NOMO-1 treated with DMSO at 0.1 percent for 48 hours (cell line): ENCODE results near the gene ST6GAL1.
"Not testable (repeated sequence)": the region's sequence is repeated elsewhere in the genome, so short reads cannot be mapped to it uniquely, and the experiment has no call there.

Source experiments
- DNase-seq: peaks from one replicate; lab custom pipeline; 2025; ENCODE audit not compliant: unreplicated experiment; lab: John Stamatoyannopoulos, UW

ST6GAL1 gene

DNA sequence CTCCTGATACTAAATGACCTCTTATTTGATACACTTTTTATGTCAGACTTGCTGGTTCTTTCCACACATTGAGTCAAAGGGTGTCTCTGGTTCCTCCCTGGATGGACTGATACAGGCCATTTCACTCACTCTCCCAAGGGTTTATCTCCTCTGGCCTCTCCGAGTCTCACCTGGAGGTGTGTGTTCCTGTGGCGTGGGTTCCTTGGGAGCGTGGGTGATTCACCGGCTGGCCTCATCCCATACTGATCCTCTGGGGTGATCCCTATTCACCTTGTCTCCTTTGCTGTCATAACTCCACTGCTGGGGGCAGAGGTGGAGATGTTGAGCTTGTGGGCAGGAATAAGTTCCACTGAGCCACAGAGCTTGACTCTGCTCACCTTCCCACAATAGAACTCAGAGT is 61.1 kb downstream of the ST6GAL1 start:
- DNase-seq, result no peak

DNA sequence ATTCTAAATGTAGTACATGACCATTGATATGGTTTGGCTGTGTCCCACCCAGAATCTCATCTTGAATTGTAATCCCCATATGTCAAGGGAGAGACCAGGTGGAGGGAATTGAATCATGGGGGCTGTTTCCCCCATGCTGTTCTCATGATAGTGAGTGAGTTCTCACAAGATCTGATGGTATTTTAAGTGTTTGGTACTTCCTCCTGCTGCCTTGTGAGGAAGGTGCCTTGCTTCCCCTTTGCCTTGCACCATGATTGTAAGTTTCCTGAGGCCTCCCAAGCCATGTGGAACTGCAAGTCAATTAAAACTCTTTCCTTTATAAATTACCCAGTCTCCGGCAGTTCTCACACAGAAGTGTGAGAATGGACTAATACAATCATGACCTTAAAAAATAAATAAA is 61.8 kb downstream of the ST6GAL1 start:
- peak; percentile 40 for DNase-seq

DNA sequence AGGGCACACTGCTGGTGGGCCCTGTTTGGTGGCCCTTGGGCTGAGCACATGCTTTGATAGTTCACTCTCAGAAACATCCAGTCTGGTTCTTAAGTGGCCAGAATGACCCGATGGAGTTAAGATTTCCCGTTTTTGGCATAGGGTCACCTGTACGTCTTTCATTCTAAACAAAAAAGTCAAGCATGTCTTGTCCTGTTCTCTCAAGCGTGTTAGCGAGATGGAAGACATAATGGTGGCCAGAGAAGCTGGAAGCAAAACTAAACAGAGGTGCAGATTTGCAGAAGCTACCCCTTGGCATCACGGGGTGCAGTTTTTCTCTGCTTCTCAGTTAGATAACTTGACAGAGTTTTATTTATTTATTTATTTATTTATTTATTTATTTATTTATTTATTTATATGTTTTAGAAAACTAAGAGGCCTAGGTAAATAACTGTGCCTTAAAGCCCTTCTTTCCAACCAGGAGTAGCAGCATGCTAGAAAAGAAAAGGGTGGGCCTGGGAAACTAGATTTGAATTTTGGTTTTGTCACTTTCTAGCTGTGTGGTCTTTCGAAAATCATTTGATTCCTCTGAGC is 63.0 kb downstream of the ST6GAL1 start:
- no peak for DNase-seq

DNA sequence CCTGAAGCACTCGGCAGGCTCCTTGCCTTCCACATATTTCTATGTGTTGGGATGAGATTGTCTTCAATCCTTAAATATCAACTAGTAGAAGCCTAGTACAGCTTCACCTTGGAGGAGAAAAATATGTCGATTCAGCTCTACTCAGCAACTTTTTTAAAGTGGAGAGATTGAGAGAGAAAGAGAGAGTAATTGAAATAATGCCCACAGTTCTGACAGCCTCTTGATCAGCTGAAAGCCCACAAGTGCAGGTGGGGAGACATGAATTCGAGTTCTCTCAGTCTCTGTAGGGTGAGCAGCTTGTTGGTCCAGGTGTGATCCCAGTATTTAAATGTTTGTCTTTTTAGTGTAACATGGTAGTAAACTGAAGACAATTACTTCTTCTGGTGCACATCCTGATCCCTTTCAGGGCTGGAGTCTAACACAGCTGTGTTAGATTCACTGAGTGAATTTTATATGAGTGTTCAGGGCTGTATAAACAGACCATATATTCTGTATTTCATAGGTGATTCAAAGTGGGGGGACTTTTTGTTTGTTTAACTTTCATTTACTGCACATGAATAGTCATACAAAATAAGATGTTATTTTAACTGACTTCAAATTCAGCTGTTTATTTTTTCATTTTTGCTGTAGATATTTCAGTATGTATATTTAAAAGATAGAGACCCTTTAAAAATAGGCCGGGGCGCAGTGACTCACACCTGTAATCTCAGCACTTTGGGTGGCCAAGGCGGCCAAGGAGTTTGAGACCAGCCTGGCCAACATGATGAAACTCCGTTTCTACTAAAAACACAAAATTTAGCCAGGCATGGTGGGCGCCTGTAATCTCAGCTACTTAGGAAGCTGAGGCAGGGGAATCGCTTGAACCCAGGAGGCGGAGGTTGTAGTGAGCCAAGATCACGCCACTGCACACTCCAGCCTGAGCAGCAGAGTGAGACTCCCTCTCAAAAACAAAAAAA is 64.0 kb downstream of the ST6GAL1 start:
- no peak for DNase-seq

DNA sequence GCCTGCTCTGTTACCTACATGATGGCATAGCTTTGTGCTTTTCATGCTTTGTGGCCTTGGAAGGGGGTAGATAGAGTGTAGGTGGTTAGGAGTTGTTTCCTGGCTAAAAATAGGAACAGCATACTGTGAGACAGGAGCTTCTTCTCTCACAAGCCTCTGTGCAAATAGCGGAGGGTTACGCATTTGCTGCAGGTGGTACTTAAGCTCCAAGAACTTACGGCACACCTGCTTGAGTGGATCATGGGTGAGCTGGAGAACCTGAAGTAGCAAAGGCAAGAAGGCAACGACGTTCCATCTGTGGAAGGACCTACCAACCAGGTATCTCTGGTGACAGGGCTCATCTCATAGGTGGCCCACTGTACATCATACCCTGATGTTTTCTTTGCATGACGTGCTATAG is 66.0 kb downstream of the ST6GAL1 start:
- no peak for DNase-seq

DNA sequence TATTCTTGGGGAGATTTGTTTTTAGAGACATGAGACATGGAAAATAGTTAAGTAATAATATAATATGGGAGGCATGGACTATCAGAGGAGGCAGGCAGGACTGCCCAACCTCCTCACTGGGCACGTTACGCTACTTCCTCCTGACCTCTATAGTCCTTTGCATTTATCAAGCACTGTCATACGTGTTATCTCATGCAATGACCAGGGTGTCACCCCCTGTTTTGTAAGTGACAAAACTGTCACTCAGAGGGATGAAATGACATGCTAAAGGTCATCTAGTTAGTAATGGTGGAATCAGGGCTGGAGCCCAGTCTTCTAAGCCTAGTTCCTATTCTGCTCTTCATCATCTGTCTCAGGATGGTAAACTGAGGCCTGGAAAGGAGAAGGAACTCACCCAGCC is 66.7 kb downstream of the ST6GAL1 start:
- no peak for DNase-seq

DNA sequence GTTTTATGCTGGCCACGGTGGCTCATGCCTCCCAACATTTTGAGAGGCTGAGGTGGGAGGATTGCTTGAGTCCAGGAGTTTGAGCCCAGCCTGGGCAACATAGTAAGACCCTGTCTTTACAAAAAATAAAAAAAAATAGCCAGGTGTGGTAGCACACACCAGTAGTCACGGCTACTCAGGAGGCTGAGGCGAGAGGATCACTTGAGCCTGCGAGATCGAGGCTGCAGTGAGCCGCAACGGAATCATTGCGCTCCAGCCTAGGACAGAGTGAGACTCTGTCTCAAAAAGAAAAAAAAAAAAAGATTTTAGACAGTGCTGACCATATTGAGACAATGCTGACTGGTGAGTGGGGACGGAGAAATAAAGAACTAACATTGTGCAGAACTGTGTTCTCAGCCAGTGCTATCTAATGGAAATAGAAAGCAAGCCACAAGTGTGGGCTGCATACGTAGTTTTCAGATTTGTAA is 67.2 kb downstream of the ST6GAL1 start:
- DNase-seq, result no peak

DNA sequence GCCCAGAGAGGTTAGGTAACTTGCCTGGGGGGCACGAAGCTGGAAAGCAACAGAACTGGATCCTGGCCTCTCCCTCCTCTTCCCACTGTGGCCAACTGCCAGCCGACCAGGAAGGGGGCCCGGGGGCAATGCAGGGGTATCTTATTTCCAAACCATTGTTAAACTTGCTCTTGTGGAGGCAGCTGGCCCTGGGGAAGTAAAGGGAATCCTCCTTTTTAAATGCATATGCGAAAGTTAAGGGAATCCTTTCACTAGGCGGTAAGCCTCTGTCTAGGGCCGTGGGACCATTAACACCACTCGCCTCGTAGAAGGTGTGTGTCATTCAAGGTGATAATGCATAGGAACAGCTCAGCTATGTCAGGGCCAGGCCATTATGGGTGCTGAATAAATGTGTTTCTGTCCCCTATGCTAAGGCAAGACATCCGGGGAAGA is 68.6 kb downstream of the ST6GAL1 start:
- no peak for DNase-seq

DNA sequence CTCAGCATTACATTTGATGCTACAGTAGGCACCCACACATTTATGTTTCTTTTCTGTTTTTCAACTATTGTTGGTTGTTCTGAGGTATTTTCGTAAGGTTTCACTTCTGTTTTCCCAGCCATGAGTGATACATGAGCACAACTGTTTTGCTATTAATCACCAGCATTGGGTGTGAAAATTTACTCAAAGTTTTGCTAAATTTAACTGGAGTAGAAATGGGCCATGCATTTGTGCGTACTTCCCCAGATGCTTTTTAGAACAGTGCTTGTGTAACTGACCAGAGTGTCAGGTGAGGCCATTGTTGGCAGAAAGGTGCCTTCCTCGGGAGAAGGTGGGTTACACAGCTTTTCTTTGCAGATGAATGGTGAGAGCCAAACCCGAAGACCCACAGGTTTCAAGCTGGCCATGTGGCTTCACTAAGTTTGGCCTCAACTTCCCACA is 70.4 kb downstream of the ST6GAL1 start:
- DNase-seq, result peak; percentile 80

DNA sequence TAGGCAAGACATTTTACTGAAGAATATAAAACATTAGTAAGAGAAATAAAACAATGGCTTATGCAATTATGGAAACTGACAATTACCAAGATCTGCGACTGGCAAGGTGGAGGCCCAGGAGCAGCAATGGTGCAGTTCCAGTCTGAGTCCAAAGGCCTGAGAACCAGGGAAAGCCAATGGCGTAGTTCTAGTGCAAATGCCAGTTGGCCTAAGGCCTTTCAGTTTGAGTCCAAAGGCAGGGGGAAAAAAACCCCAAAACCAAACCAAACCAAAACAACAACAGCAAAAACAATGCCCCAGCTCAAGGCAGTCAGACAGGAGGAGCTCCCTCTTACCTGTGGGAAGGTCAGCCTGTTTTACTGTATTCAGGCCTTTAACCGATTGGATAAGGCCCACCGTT is 72.6 kb downstream of the ST6GAL1 start:
- no peak for DNase-seq

DNA sequence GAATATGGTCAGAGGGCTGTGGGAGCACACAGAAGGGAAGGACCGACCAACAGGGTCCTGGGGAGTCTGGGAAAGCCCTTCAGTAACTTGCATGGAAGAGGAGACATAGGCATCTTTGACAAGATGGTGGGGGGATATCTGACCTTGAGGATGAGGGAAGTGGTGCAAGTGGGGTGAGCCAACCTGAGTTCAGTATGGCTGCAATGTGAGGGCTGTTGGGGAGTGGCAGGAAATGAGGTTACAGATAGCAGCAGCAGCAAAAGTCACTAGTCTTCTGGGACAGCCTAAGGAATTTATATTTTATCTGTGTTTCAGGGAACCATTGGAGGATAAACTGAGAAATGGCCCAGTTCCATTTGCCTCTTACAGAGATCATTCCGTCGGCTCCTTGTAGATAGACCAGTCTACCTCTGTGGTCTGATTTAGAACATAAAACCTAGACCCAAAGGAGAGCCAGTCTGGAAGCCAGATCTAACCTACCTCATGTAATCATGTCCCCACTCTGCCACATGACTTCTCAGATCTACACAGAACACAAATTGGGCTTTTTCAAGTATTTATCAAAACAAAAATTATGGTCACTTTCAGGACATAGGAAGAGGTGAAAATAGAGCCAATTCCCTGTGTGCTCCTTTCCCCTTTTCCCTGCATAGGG is 75.6 kb downstream of the ST6GAL1 start:
- DNase-seq, result peak; percentile 56

DNA sequence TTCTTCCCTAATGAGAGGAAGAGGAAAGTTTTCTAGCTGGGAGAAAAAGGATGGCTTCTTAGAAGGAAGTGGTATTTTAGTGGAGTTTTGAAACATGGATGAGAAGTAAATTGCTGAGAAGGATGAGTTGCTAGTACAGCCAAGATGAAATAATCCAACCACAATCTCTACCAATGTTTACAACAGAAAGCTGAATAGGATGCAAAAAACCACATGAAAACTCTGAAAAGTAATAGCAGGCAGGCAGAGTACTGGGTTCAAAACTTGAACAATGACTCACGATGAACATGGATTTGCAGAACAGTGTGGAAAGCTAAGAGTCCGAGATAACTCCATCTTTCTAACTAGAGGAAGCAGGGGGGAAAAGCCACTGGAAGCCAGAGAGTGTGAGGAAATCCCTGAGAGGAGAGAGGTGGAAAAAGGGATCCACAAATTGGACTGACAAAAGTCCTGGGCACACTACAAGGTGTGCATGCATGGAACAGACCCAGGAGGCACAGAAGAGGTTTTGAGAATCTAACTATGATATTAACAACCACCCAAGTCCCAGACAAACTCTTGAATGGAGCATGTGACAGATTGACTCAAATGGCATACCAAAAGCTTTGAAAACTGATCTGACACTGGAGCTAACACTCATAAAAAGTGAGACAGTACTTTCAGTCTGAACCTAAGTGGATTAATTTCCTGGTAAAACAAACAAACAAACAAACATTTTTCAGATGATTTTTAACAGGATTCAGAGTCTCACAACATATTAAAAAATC is 76.7 kb downstream of the ST6GAL1 start:
- DNase-seq, result peak; percentile 36

DNA sequence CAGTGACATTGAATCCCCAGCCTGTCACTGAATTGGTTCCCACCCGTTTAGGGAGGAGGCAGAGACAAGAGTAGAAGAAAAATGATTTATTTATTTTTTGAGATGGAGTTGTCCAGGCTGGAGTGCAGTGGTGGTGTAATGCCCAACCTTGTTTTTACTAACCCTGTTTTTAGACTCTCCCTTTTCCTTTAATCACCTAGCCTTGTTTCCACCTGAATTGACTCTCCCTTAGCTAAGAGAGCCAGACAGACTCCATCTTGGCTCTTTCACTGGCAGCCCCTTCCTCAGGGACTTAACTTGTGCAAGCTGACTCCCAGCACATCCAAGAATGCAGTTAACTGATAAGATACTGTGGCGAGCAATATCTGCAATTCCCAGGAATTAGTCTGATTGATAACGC is 80.1 kb downstream of the ST6GAL1 start:
- not testable (repeated sequence) for DNase-seq

DNA sequence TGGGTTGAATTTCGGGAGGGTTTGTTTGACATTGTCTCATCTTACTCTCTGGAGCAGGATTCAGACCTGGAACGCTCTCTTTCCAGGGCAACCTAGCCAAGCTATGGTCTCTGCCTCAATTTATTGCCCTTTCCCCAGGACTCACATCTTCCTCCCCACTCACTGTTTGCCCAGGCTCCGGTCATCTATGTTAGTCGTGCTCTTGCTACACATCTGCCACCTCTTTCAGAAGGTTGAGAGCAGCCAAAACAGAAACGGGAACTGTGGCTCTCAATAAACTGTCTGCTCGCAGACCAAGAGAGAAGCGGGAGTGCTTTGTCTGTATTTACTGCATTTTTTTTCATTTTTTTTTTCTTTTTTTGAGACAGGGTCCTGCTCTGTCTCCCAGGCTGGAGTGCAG is 81.6 kb downstream of the ST6GAL1 start:
- DNase-seq, result peak; percentile 96

DNA sequence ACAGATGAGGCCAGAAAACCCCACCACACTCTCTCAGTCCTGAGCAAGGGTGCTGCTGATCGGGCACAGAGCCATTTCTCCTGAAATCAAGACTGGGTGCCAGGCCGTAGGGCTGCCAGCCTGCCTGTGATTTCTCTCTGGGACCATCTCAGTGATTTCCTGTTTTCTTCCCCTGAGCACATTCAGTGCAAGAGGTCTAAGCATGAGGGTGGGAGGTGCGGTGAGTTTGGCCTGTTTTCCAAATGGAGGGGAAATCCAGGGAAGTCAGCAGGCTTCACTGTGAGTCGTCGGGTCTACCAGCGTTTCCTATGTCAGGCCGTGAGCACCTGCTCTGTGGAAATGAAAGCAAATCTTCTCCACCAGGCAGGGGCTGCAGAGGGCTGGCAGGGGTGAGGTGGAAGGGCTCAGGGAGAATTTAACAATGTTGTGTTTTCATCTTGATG is 82.3 kb downstream of the ST6GAL1 start:
- peak; percentile 83 for DNase-seq

DNA sequence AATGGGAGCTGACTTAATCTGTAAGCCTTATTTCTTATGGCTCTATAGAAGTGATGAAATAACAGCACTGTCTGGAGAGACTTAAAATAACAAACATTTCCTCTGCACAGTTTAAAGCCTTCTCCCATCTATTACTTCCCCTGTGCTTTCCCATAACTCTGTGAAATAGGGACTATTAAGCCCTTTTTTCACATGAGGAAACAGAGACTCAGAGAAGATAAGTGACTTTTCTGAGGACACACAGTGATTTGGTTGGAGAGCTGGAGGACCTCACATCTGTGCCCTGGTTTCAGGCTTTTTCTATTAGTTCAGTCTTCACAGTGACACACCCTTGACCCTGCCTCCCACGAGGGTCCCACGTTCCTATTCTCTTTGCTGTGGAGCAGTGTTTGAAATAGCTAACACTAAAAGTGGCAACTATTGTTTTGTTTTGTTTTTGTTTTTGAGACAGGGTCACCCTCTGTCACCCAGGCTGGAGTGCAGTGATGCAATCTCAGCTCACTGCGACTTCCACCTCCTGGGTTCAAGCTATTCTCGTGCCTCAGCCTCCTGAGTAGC is 82.9 kb downstream of the ST6GAL1 start:
- peak; percentile 83 for DNase-seq

DNA sequence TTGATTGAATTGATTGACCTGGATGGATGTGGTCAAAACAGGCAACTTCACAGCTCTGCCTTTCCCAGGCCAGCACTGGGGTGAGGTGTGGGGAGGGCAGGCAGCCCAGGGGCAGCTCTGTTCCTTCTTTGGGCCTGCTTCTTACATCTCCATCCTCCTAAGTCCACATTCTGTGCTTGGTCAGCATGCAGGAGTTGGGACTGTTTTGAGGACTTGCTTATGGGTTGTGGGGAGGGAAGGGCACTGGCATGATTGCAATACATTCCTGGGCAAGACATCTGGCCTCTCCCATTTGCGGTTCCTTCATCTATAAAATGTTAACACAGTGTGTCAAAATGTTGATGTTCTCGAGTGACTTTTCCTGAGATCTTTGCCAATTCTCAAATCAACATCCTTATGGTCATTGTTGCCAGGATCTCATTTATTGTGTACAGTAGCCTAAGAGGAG is 84.1 kb downstream of the ST6GAL1 start:
- DNase-seq, result no peak

DNA sequence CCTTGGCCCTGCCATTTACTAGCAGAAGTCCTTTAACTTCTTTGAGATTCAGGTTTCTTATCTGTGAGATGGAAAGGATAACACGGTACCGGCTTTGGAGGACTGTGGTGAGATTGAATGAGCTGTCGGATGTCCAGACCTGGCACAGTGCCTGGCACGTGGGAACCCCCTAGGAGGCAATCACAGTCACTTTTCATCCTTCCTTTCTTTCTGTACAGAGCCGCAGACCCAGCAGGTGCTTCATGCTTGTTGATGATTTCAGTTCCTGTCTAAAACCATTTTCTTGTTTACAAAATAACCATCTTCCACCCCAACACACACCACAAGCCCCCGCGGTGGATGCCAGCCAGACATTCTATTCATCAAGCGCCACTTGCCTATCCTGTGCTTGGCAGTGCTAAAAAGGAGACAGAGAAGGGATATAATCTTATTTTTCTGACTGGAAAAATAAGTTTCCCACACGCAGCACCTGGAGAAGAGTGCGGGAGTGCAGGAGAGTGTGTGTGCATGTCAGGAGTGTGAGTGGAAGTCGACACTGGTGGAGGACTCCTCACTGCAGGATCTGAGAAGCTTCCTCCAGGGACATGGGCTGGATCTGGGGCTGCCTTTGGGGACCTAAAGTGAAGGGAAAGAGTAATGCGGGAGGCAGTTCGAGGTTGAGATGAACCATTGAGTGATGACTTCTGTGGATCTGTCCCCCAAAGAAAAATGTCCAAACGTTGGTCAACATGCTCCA is 85.7 kb downstream of the ST6GAL1 start:
- DNase-seq, result no peak

DNA sequence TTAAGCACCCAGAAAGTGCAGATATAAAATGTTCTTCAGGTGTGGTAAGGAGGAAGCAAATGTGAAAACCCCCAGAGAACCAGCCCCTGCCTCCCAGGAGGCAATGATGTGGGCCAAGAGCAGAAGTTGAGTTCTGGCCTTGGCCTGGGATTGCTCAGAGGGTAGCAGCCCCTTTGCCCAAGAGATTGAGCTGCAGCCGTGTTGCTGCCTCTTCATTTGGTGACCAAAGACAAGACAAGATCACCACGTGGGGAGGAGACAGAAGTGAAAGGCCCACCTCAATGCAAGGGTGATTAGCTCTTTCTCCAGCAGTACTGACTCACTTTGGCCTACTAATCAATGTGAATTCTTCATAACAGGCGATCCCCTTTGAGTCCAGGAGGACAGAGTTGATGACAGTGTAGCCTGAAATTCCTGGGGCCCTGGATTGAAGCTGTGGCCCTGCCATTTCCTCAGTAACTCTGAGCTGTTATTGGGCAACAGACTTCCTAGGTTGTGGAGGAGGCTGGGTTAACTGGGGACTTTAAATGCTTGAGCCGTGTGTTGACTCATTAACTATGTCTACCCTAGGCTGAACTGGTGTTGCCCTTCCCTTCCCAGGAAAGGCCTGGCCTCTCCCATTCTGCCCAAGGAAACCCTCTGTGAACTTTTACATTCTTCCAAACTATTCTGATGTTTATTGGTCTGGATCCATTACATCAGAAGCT is 86.5 kb downstream of the ST6GAL1 start:
- peak; percentile 62 for DNase-seq
